GM13977 (cell line): ENCODE results near the gene KRR1.

Source experiments
- DNase-seq: peaks from one replicate; pipeline ENCODE4 v3.0.0; 2012; ENCODE audit warnings: low spot score
- in situ Hi-C: fragments of 300-500 bp; cut with MboI; formaldehyde crosslinking; loops from one replicate; pipeline ENCODE4 v1.12.0; 2022; ENCODE audit warnings: low sequenced_read_pairs, low pct_unique_long_range_greater_than_20kb, mixed read lengths, inconsistent platforms; ENCODE audit not compliant: unreplicated experiment
- TF ChIP-seq, protein P1 (sequence below): IDR thresholded peaks from 2 replicates; pipeline ENCODE4 v1.5.1; 2012; ENCODE audit warnings: mild to moderate bottlenecking, control low read depth; ENCODE audit not compliant: insufficient read depth; ENCODE audit errors: extremely low read depth, missing control alignments

The KRR1 gene

DNA sequence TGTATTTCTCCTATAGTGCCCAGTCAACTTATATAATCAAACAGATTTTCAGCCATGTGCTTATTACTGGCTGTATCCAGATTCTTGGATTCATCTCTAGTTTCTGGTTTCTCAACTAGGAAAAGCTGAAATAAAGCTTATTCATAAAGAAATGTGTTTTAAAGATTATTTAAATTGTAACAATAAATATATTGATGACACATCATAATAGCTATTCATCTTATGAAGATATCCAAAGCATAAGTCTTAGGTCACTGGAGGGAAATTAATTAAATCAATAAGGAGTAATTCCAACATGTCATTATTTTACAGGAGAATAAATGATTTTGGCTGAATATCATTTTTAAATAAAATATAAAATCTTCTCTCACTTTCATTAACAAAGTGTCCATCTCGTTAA is 32.1 kb upstream of the KRR1 start:
- no peak for DNase-seq
- TF ChIP-seq, protein P1, sequence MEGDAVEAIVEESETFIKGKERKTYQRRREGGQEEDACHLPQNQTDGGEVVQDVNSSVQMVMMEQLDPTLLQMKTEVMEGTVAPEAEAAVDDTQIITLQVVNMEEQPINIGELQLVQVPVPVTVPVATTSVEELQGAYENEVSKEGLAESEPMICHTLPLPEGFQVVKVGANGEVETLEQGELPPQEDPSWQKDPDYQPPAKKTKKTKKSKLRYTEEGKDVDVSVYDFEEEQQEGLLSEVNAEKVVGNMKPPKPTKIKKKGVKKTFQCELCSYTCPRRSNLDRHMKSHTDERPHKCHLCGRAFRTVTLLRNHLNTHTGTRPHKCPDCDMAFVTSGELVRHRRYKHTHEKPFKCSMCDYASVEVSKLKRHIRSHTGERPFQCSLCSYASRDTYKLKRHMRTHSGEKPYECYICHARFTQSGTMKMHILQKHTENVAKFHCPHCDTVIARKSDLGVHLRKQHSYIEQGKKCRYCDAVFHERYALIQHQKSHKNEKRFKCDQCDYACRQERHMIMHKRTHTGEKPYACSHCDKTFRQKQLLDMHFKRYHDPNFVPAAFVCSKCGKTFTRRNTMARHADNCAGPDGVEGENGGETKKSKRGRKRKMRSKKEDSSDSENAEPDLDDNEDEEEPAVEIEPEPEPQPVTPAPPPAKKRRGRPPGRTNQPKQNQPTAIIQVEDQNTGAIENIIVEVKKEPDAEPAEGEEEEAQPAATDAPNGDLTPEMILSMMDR: no peak
- in situ Hi-C loops: loop anchor here (10.0 to 25.0 kb wide), 3 partner anchors 491 to 1019 kb away; partner anchors contain the start of genes BBS10, OSBPL8 and PHLDA1

DNA sequence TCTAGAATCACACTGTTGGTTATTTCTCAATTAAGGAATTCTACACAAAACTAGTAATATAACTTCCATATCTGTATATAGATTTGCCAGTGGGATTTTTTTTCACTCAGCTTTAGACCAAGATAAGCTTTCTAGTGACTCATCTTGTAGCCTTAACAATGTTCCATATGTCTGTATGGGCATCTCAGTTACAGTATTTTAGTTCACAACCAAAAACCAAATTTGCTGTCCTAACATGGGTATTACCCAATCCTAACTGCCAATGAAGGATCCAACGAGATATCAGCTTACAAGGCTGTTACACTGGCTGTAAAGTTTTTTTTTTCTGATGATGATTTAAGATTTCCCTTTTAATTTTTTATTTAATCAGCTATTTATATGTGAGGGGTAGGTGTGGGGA is 31.5 kb upstream of the KRR1 start:
- in situ Hi-C loops: loop anchor here (10.0 to 25.0 kb wide), 3 partner anchors 492 to 1019 kb away; partner anchors contain the start of genes BBS10, OSBPL8 and PHLDA1
- no peak for DNase-seq
- TF ChIP-seq, protein P1: no peak

DNA sequence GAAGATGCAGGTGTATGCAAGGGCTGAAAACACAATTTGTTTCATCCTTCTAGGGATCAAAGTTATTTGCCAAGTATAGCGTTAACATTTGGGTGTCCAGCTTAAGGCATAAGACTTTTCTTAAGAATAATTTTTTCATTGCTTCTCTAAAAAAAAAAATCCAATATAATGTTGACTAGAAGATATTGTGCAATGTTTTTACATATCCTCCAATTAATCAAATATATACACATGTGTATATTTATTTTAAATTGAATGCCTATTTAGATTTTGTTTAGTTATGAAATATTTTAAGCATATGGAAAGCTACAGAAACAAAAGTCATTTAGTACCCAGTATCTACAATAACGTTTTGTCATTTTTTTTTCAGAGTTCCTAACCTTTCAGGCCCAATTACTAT is 28.5 kb upstream of the KRR1 start:
- TF ChIP-seq, protein P1: no peak
- DNase-seq: no peak
- in situ Hi-C loops: loop anchor here (10.0 to 25.0 kb wide), 3 partner anchors 495 to 1022 kb away; partner anchors contain the start of genes BBS10, OSBPL8 and PHLDA1

GRCh38 chr12:75533239-75533638 is 21.8 kb upstream of the KRR1 start:
- in situ Hi-C loops: loop anchor here (25.0 kb wide), 2 partner anchors 804 to 1029 kb away; partner anchors contain the start of genes BBS10 and OSBPL8
- TF ChIP-seq, protein P1: no peak
- no peak for DNase-seq

- TF ChIP-seq, protein P1: no peak
- no peak for DNase-seq
- in situ Hi-C loops: loop anchor here (25.0 kb wide), 2 partner anchors 807 to 1032 kb away; partner anchors contain the start of genes BBS10 and OSBPL8
These were observed 18.4 kb upstream of the KRR1 start for GRCh38 chr12:75529826-75530225.

DNA sequence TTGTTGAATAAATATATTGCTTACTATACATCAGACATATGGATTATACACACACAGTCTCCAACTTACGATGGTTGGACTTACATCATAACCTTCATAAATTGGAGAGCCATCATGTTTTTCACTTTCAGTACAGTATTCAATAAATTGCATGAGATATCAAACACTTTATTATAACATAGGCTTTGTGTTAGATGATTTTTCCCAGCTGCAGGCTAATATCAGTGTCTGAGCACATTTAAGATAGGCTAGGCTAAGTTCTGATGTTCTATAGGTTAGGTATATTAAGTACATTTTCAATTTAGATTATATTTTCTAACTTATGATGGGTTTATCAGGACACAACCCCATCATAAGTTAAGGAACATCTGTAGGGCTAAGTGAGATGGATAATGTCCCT is 17.9 kb upstream of the KRR1 start:
- TF ChIP-seq, protein P1: no peak
- DNase-seq: no peak
- in situ Hi-C loops: loop anchor here (25.0 kb wide), 2 partner anchors 808 to 1033 kb away; partner anchors contain the start of genes BBS10 and OSBPL8
